GM21515 (cell line): Measurements from ENCODE around the gene CD68.

Source experiments
- ATAC-seq: cut with Tn5 transposase; IDR thresholded peaks from one replicate; pipeline ENCODE4 v1.9.1; 2021; ENCODE audit not compliant: unreplicated experiment

CD68 gene

GRCh38 chr17:7559320-7560171 is 19.9 kb upstream of the CD68 start:
- no peak for ATAC-seq

GRCh38 chr17:7560172-7561027 is 19.0 kb upstream of the CD68 start:
- no peak for ATAC-seq

GRCh38 chr17:7561028-7561575 is 18.3 kb upstream of the CD68 start:
- ATAC-seq = peak; percentile 54

- ATAC-seq = peak; percentile 55
These were observed 17.7 kb upstream of the CD68 start, which contains the start of gene SENP3 for GRCh38 chr17:7561589-7562207. Gene SENP3, plus strand, starts transcription at chr17:7561919. Its CDS starts 1,158 bp downstream, at chr17:7563077.

GRCh38 chr17:7562208-7562605 is 17.2 kb upstream of the CD68 start:
- ATAC-seq = no peak

- no peak for ATAC-seq
These were observed 16.1 kb upstream of the CD68 start for GRCh38 chr17:7563115-7563869.

- no peak for ATAC-seq
These were observed 9.9 kb upstream of the CD68 start for GRCh38 chr17:7569571-7569970.

GRCh38 chr17:7570351-7570750 is 9.1 kb upstream of the CD68 start:
- ATAC-seq = no peak

GRCh38 chr17:7572338-7572587 is 7.2 kb upstream of the CD68 start:
- ATAC-seq = no peak

GRCh38 chr17:7572588-7573323 is 6.7 kb upstream of the CD68 start:
- peak; percentile 86 for ATAC-seq

GRCh38 chr17:7573324-7574080 is 5.9 kb upstream of the CD68 start:
- ATAC-seq = no peak

- no peak for ATAC-seq
These were observed 5.1 kb upstream of the CD68 start for GRCh38 chr17:7574176-7574953.

- ATAC-seq = no peak
These were observed 4.0 kb upstream of the CD68 start for GRCh38 chr17:7575481-7575883.

- no peak for ATAC-seq
These were observed 3.5 kb upstream of the CD68 start for GRCh38 chr17:7575959-7576358.

GRCh38 chr17:7576432-7576937 is 3.0 kb upstream of the CD68 start:
- ATAC-seq = no peak

GRCh38 chr17:7577327-7578199 is 1.9 kb upstream of the CD68 start:
- no peak for ATAC-seq

- ATAC-seq = no peak
These were observed 581 bp downstream of the CD68 start for GRCh38 chr17:7579834-7580603.
